ENCODE measurements around the gene LAPTM5.

DNA sequence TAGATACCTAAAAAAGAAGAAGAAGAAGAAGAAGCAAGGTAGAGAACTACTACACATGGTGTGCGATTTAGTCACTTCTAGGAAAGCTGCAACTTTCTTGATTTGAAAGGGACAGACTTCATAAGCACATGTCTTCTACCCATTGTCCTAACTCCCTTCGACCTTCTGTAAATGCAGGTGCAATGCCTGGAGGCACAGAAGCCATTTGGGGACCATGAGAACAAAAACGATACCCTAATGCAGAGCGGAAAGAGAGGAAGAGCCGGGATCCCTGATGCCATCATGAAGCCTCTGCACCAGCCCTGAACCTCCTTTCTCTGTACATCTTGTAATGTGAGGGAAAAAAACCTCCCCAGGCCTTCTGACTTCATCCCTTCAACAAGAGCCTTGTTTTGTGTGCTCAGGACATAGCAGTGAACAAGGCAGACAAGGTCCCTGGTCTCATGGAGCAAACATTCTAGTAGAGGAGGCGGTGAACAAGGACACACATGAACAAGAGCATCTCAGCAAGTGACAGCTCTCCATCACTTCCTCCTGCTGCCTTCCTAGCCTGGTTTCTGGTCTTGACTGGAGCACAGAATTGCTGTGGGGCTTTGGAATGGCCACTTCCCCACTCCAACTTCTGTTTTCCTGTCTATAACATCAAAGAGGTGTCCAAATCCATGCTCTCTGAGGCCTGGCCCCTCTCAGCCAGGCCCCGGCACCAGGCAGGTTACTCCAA, 5.5 kb upstream of the LAPTM5 start:
- no peak for TF ChIP-seq SUZ12 (IDR thresholded peaks at IDR 0.05)
- TF ChIP-seq L3MBTL2 (conservative IDR thresholded peaks at IDR 0.05), result no peak
- TF ChIP-seq BHLHE40 (IDR thresholded peaks at IDR 0.05; ENCODE audit: borderline replicate concordance), result no peak
- TF ChIP-seq SP1 (IDR thresholded peaks at IDR 0.05), result no peak
- TF ChIP-seq NFRKB (IDR thresholded peaks at IDR 0.05), result no peak
- no peak for TF ChIP-seq ARNT (IDR thresholded peaks at IDR 0.05)
- TF ChIP-seq HDGF (IDR thresholded peaks at IDR 0.05; ENCODE audit: borderline replicate concordance), result no peak
- no peak for TF ChIP-seq LEF1 (IDR thresholded peaks at IDR 0.05; ENCODE audit: borderline replicate concordance)

Data from HEK293T (cell line).